A549 (cell line): ENCODE results near the gene NREP. TPM values are rescaled to one million over a fixed set of nuclear protein-coding genes. Genes with fewer than 3 reads are reported as not detected.

Experiments used
- ATAC-seq, 2 experiments: fragments of 200-7000 bp in 1 of 2; fragments of >200 bp in 1 of 2; cut with Nextera tagmentation in 1 of 2; cut with Tn5 transposase in 1 of 2; 3 replicates each; pipeline versions ENCODE4 v1.8.0 to v1.9.1; 2018 to 2020; ENCODE audit warnings: mild to moderate bottlenecking in 1 of 2, moderate library complexity in 1 of 2
- CTCF ChIA-PET: fragments of 300-600 bp; sonication (Branson Sonifier 250); formaldehyde crosslinking; extraction: SDS; loops from one replicate; lab custom pipeline; 2021; ENCODE audit warnings: antibody characterized with exemption, inconsistent platforms; lab: Yijun Ruan, JAX
- POLR2A ChIA-PET: fragments of 350-600 bp; formaldehyde crosslinking; extraction: SDS; loops from one replicate; lab custom pipeline; 2021; ENCODE audit warnings: antibody characterized with exemption, inconsistent platforms; lab: Yijun Ruan, JAX
- DNase-seq, 2 experiments: peaks; one replicate each; pipeline versions ENCODE4 v3.0.0 to v3.0.0-alpha.2; 2011 to 2016; ENCODE audit warnings: low read depth in 1 of 2, low spot score in 1 of 2
- FAIRE-seq: peaks from 2 replicates; lab custom pipeline; 2011; peaks lifted over from hg19 to GRCh38; lab: Jason Lieb, UNC
- H3K27ac ChIP-seq, 2 experiments: fragments of >200 bp; sonication (Bioruptor Twin); formaldehyde crosslinking; 3 replicates each; pipeline ENCODE4 v1.5.1; 2016 to 2017
- H3K4me1 ChIP-seq: fragments of >200 bp; sonication (Bioruptor Twin); formaldehyde crosslinking; 3 replicates; pipeline ENCODE4 v1.6.1; 2016
- H3K4me2 ChIP-seq: fragments of >200 bp; sonication (Bioruptor Twin); formaldehyde crosslinking; 3 replicates; pipeline ENCODE4 v1.6.1; 2016
- H3K4me3 ChIP-seq: fragments of >200 bp; sonication (Bioruptor Twin); formaldehyde crosslinking; 3 replicates; pipeline ENCODE4 v1.5.1; 2016
- H3K9me3 ChIP-seq: fragments of >200 bp; sonication (Bioruptor Twin); formaldehyde crosslinking; 3 replicates; pipeline ENCODE4 v1.6.1; 2016
- ATOH8 ChIP-seq: fragments of 250-450 bp; sonication (Bioruptor Pico); IDR thresholded peaks from 2 replicates; pipeline ENCODE4 v1.5.0; 2020; ENCODE audit warnings: low read depth, mild to moderate bottlenecking, moderate library complexity
- BCL3 ChIP-seq: fragments of >200 bp; sonication (Bioruptor Twin); formaldehyde crosslinking; IDR thresholded peaks from 3 replicates; pipeline ENCODE4 v1.6.1; 2016
- BHLHE40 ChIP-seq: IDR thresholded peaks from 2 replicates; pipeline ENCODE4 v1.6.1; 2012; ENCODE audit warnings: low read depth, low read length, inconsistent platforms
- CBX2 ChIP-seq: fragments of 200-600 bp; sonication (generic); IDR thresholded peaks from 2 replicates; pipeline ENCODE4 v1.6.1; 2016; ENCODE audit warnings: low read depth, mild to moderate bottlenecking, borderline replicate concordance
- CTCF ChIP-seq: fragments of >200 bp; sonication (Bioruptor Twin); formaldehyde crosslinking; IDR thresholded peaks from 3 replicates; pipeline ENCODE4 v1.5.1; 2016
- EHMT2 ChIP-seq: fragments of 200-600 bp; sonication (generic); IDR thresholded peaks from 2 replicates; pipeline ENCODE4 v1.6.1; 2016; ENCODE audit warnings: antibody characterized with exemption, low read depth, mild to moderate bottlenecking, moderate library complexity
- FOXS1 ChIP-seq: fragments of 250-450 bp; sonication (Bioruptor Pico); IDR thresholded peaks from 2 replicates; pipeline ENCODE4 v1.5.0; 2020; ENCODE audit warnings: mild to moderate bottlenecking, moderate library complexity
- HOXA7 ChIP-seq: fragments of 250-450 bp; sonication (Bioruptor Pico); IDR thresholded peaks from 2 replicates; pipeline ENCODE4 v1.5.0; 2020; ENCODE audit warnings: mild to moderate bottlenecking, moderate library complexity
- HOXB13 ChIP-seq: fragments of 250-450 bp; sonication (Bioruptor Pico); IDR thresholded peaks from 2 replicates; pipeline ENCODE4 v1.5.0; 2020; ENCODE audit warnings: low read depth, mild to moderate bottlenecking, moderate library complexity
- KDM5A ChIP-seq: fragments of 200-600 bp; sonication (generic); IDR thresholded peaks from 2 replicates; pipeline ENCODE4 v1.6.1; 2016; ENCODE audit warnings: antibody characterized with exemption, mild to moderate bottlenecking
- MAFK ChIP-seq: fragments of 450-650 bp; IDR thresholded peaks from 2 replicates; pipeline ENCODE4 v1.6.1; 2014; ENCODE audit not compliant: partially characterized antibody
- MYC ChIP-seq: IDR thresholded peaks from 2 replicates; pipeline ENCODE4 v1.6.1; 2012; ENCODE audit warnings: mild to moderate bottlenecking, inconsistent platforms, low read length, improper control_type of control experiment, borderline replicate concordance
- NR3C1 ChIP-seq: fragments of >200 bp; sonication (Bioruptor Twin); formaldehyde crosslinking; IDR thresholded peaks from 3 replicates; pipeline ENCODE4 v1.6.1; 2017
- RAD21 ChIP-seq, 2 experiments: fragments of >200 bp in 1 of 2; sonication (Bioruptor Twin) in 1 of 2; formaldehyde crosslinking in 1 of 2; IDR thresholded peaks in 1 of 2; conservative IDR thresholded peaks in 1 of 2; 2 replicates in 1 of 2; 3 replicates in 1 of 2; pipeline ENCODE4 v1.6.1; 2012 to 2018; ENCODE audit warnings: inconsistent platforms in 1 of 2
- REST ChIP-seq: fragments of 200-600 bp; sonication (generic); IDR thresholded peaks from 2 replicates; pipeline ENCODE4 v1.6.1; 2016; ENCODE audit warnings: antibody characterized with exemption, mild to moderate bottlenecking, moderate library complexity
- SREBF2 ChIP-seq: fragments of 450-650 bp; IDR thresholded peaks from 2 replicates; pipeline ENCODE4 v1.6.1; 2014; ENCODE audit warnings: mild to moderate bottlenecking, moderate library complexity
- TFCP2L1 ChIP-seq: fragments of 250-450 bp; sonication (Bioruptor Pico); IDR thresholded peaks from 2 replicates; pipeline ENCODE4 v1.5.0; 2021; ENCODE audit warnings: mild to moderate bottlenecking
- USF2 ChIP-seq: fragments of 450-650 bp; IDR thresholded peaks from 2 replicates; pipeline ENCODE4 v1.6.1; 2014; ENCODE audit warnings: antibody characterized with exemption
- WGBS: methylation state at CpG from one replicate; pipeline ENCODE4 v1.1.6; 2017; ENCODE audit errors: missing lambda C conversion rate; 5-methylcytosine and 5-hydroxymethylcytosine counted together
- polyA plus RNA-seq, 4 experiments: library from polyadenylated mRNA; depleted of rRNA in 3 of 4; stranded (reverse); fragments of >200 nt; fragmentation: RNase III in 1 of 4; extraction: RNeasy Plus Mini Kit Qiagen cat#74134 plus additional on column Dnase treatment in 1 of 4; gene quantifications; 2 replicates in 3 of 4; 3 replicates in 1 of 4; pipeline ENCODE4 v1.2.3, GENCODE V29; 2011 to 2017

Gene NREP
- polyA plus RNA-seq, 2 of the 4 experiments (the other 2 are of a cell fraction) = 8.7 to 28.1 TPM

GRCh38 chr5:111775224-111775623 lies 18.2 kb upstream of the NREP start:
- no peak for TF ChIP-seq ATOH8 (CRISPR knock-in tag)
- TF ChIP-seq TFCP2L1 (CRISPR knock-in tag) = no peak
- TF ChIP-seq HOXA7 (CRISPR knock-in tag) = no peak
- no peak for TF ChIP-seq HOXB13 (CRISPR knock-in tag)
- TF ChIP-seq MYC = no peak
- TF ChIP-seq CBX2 = no peak
- TF ChIP-seq RAD21 (conservative IDR thresholded peaks at IDR 0.05 in 1 of 2, IDR thresholded peaks at IDR 0.05 in 1 of 2) = no peak
- no peak for TF ChIP-seq NR3C1
- TF ChIP-seq REST = no peak
- 84% methylated on average over 2 of the region's 2 CpGs for WGBS
- ChIA-PET POLR2A (no interaction called here), CTCF (interaction anchor here (0.6 kb wide), 1 partner anchor 263 kb away, joined by 3 read pairs; the partner anchor contains the start of gene STARD4)
- Histone ChIP-seq H3K4me2 (no peak overlapping the region), H3K4me3 (no peak overlapping the region), H3K4me1 (peaks cover 7% of the 10 kb centered on the region; the same call in 2 of the 3 replicates), H3K9me3 (no peaks in the 10 kb centered on the region), H3K27ac (no peak overlapping the region)
- FAIRE-seq (no peak), DNase-seq (no peak), ATAC-seq (no peak)

- CTCF ChIA-PET = no interaction called here
- DNase-seq (no peak), ATAC-seq (no peak), FAIRE-seq (no peak)
- TF ChIP-seq CTCF (no peak), BCL3 (no peak), USF2 (no peak), BHLHE40 (no peak), SREBF2 (no peak), KDM5A (no peak), MAFK (no peak), EHMT2 (no peak), FOXS1 (CRISPR knock-in tag) (no peak)
- H3K9me3 ChIP-seq = no peaks in the 10 kb centered on the region
- H3K27ac ChIP-seq = no peak overlapping the region
- POLR2A ChIA-PET = no interaction called here
- no peak overlapping the region for H3K4me2 ChIP-seq
- no peak overlapping the region for H3K4me3 ChIP-seq
- WGBS = 32% methylated on average over 4 of the region's 4 CpGs
- peaks cover 7% of the 10 kb centered on the region; the same call in 2 of the 3 replicates for H3K4me1 ChIP-seq
Observed at GRCh38 chr5:111774525-111774924, 17.5 kb upstream of the NREP start.
